HEK293T (cell line): ENCODE measurements around the gene PAFAH1B1.
"Not testable (repeated sequence)": the region's sequence is repeated elsewhere in the genome, so short reads cannot be mapped to it uniquely, and the experiment has no call there.

ENCODE experiments used
- CTCF ChIA-PET: fragments of 350-600 bp; formaldehyde crosslinking; extraction: SDS; loops from one replicate; lab custom pipeline; 2021; ENCODE audit warnings: antibody characterized with exemption, inconsistent platforms; lab: Yijun Ruan, JAX
- POLR2A ChIA-PET: fragments of 350-600 bp; formaldehyde crosslinking; extraction: SDS; loops from one replicate; lab custom pipeline; 2020; ENCODE audit warnings: antibody characterized with exemption, inconsistent platforms; lab: Yijun Ruan, JAX
- DNase-seq: peaks from one replicate; pipeline ENCODE4 v3.0.0; 2012; ENCODE audit warnings: mixed read lengths; ENCODE audit errors: extremely low spot score
- ARNT ChIP-seq: fragments of 450-650 bp; IDR thresholded peaks from 2 replicates; pipeline ENCODE4 v1.6.1; 2017; ENCODE audit warnings: mild to moderate bottlenecking
- BHLHE40 ChIP-seq: fragments of 450-650 bp; IDR thresholded peaks from 2 replicates; pipeline ENCODE4 v1.6.1; 2016; ENCODE audit warnings: mild to moderate bottlenecking, moderate library complexity, borderline replicate concordance
- CTBP1 ChIP-seq: fragments of 450-650 bp; IDR thresholded peaks from 2 replicates; pipeline ENCODE4 v1.6.1; 2016; ENCODE audit warnings: borderline replicate concordance
- ELF4 ChIP-seq: fragments of 450-650 bp; IDR thresholded peaks from 2 replicates; pipeline ENCODE4 v1.6.1; 2017; ENCODE audit warnings: antibody characterized with exemption
- FOXA1 ChIP-seq: fragments of 450-650 bp; IDR thresholded peaks from 2 replicates; pipeline ENCODE4 v1.6.1; 2016; ENCODE audit warnings: mild to moderate bottlenecking
- FOXK2 ChIP-seq: fragments of 450-650 bp; IDR thresholded peaks from 2 replicates; pipeline ENCODE4 v1.6.1; 2016; ENCODE audit warnings: mild to moderate bottlenecking
- FOXM1 ChIP-seq: fragments of 450-650 bp; IDR thresholded peaks from 2 replicates; pipeline ENCODE4 v1.6.1; 2017; ENCODE audit warnings: mild to moderate bottlenecking, borderline replicate concordance
- HDGF ChIP-seq: fragments of 450-650 bp; IDR thresholded peaks from 2 replicates; pipeline ENCODE4 v1.6.1; 2017; ENCODE audit warnings: antibody characterized with exemption, borderline replicate concordance
- L3MBTL2 ChIP-seq: fragments of 450-650 bp; conservative IDR thresholded peaks from 2 replicates; pipeline ENCODE4 v1.6.1; 2016; ENCODE audit warnings: mild to moderate bottlenecking
- LEF1 ChIP-seq: fragments of 450-650 bp; IDR thresholded peaks from 2 replicates; pipeline ENCODE4 v1.6.1; 2017; ENCODE audit warnings: mild to moderate bottlenecking, borderline replicate concordance
- NFRKB ChIP-seq: fragments of 450-650 bp; IDR thresholded peaks from 2 replicates; pipeline ENCODE4 v1.6.1; 2016; ENCODE audit warnings: mild to moderate bottlenecking, moderate library complexity
- PKNOX1 ChIP-seq: fragments of 450-650 bp; IDR thresholded peaks from 2 replicates; pipeline ENCODE4 v1.6.1; 2016
- SP1 ChIP-seq: fragments of 450-650 bp; IDR thresholded peaks from 2 replicates; pipeline ENCODE4 v1.6.1; 2017
- SUZ12 ChIP-seq: fragments of 450-650 bp; IDR thresholded peaks from 2 replicates; pipeline ENCODE4 v1.6.1; 2016; ENCODE audit warnings: mild to moderate bottlenecking
- TARDBP ChIP-seq: fragments of 450-650 bp; IDR thresholded peaks from 2 replicates; pipeline ENCODE4 v1.6.1; 2016
- ZNF384 ChIP-seq: fragments of 450-650 bp; IDR thresholded peaks from 2 replicates; pipeline ENCODE4 v1.6.1; 2016

PAFAH1B1 gene

GRCh38 chr17:2571523-2572303 is 21.7 kb upstream of the PAFAH1B1 start:
- ChIA-PET CTCF (no interaction called here), POLR2A (no interaction called here)
- no peak for TF ChIP-seq LEF1
- TF ChIP-seq CTBP1: no peak
- TF ChIP-seq FOXK2: no peak
- TF ChIP-seq FOXM1: no peak
- TF ChIP-seq TARDBP: no peak
- TF ChIP-seq PKNOX1: no peak
- TF ChIP-seq HDGF: no peak
- no peak for TF ChIP-seq ARNT
- TF ChIP-seq L3MBTL2: no peak
- TF ChIP-seq ZNF384: no peak
- no peak for TF ChIP-seq ELF4
- TF ChIP-seq BHLHE40: no peak
- TF ChIP-seq FOXA1: no peak
- TF ChIP-seq SUZ12: no peak
- TF ChIP-seq NFRKB: no peak
- TF ChIP-seq SP1: no peak
- DNase-seq: no peak

GRCh38 chr17:2572304-2572609 is 21.2 kb upstream of the PAFAH1B1 start:
- POLR2A ChIA-PET, DNase-seq, CTCF ChIA-PET: not testable (repeated sequence)

GRCh38 chr17:2580151-2580550 is 13.3 kb upstream of the PAFAH1B1 start:
- TF ChIP-seq FOXM1 (no peak), HDGF (no peak), FOXK2 (no peak), CTBP1 (no peak), TARDBP (no peak), ELF4 (no peak)
- CTCF ChIA-PET: no interaction called here
- no peak for DNase-seq
- POLR2A ChIA-PET: interaction anchor here (1.9 kb wide), 1 partner anchor 13 kb away, joined by 7 read pairs; the partner anchor contains the start of gene PAFAH1B1

- DNase-seq: no peak
- ChIA-PET POLR2A (interaction anchor here (1.9 kb wide), 1 partner anchor 12 kb away, joined by 7 read pairs; the partner anchor contains the start of gene PAFAH1B1), CTCF (no interaction called here)
- TF ChIP-seq ARNT (no peak), ZNF384 (no peak), ELF4 (no peak), SP1 (no peak), FOXA1 (no peak), BHLHE40 (no peak), PKNOX1 (no peak)
Observed at GRCh38 chr17:2580661-2581060, 12.8 kb upstream of the PAFAH1B1 start.

GRCh38 chr17:2582493-2582892 is 11.0 kb upstream of the PAFAH1B1 start:
- ChIA-PET POLR2A (no interaction called here), CTCF (no interaction called here)
- no peak for DNase-seq
- TF ChIP-seq L3MBTL2 (no peak), CTBP1 (no peak), ELF4 (no peak), BHLHE40 (no peak), FOXA1 (no peak), NFRKB (no peak), TARDBP (no peak), SP1 (no peak), ARNT (no peak), ZNF384 (no peak)

GRCh38 chr17:2591040-2591640 is 2.3 kb upstream of the PAFAH1B1 start:
- POLR2A ChIA-PET: interaction anchor here (1.1 kb wide), 1 partner anchor 80 kb away, joined by 3 read pairs; the partner anchor contains the start of gene METTL16
- no peak for DNase-seq
- CTCF ChIA-PET: no interaction called here
- TF ChIP-seq NFRKB (no peak), BHLHE40 (no peak), ARNT (no peak), TARDBP (no peak), ZNF384 (no peak), FOXA1 (no peak)
